ENCODE data around the gene NF1.

DNA sequence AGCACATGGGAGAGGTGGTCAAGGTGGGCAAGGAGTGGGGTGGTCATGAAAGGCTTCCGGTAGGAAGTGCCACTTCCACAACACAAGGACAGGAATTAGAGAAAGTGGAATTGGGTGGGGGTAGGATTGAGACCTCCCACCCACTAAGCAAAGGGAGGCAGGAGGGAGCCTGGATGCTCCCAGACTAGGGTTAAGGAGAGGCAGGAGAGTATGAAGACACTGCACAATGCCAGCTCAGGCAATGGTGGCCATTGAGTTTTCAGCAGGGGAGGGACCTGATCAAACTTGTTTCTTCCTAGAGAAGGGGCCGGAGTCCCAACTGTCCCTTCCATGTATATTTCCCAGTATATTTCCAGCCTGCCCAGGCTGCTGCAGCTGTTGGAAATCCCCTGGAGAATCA lies 293.6 kb downstream of the NF1 start:
- TF ChIP-seq POLR2A (IDR thresholded peaks at IDR 0.05) (no peak), POLR2AphosphoS5 (IDR thresholded peaks at IDR 0.05) (no peak)
- TF ChIP-seq, protein P1, sequence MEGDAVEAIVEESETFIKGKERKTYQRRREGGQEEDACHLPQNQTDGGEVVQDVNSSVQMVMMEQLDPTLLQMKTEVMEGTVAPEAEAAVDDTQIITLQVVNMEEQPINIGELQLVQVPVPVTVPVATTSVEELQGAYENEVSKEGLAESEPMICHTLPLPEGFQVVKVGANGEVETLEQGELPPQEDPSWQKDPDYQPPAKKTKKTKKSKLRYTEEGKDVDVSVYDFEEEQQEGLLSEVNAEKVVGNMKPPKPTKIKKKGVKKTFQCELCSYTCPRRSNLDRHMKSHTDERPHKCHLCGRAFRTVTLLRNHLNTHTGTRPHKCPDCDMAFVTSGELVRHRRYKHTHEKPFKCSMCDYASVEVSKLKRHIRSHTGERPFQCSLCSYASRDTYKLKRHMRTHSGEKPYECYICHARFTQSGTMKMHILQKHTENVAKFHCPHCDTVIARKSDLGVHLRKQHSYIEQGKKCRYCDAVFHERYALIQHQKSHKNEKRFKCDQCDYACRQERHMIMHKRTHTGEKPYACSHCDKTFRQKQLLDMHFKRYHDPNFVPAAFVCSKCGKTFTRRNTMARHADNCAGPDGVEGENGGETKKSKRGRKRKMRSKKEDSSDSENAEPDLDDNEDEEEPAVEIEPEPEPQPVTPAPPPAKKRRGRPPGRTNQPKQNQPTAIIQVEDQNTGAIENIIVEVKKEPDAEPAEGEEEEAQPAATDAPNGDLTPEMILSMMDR (IDR thresholded peaks at IDR 0.05 in 8 of 11, conservative IDR thresholded peaks at IDR 0.05 in 3 of 11): no peak
